Measurements from ENCODE around the gene AKAP17A.

- TF ChIP-seq CTCF (IDR thresholded peaks at IDR 0.05) (no peak), ZFX (IDR thresholded peaks at IDR 0.05; ENCODE audit: borderline replicate concordance) (no peak)
Measured at GRCh38 chrX:1591863-1592469, 562 bp downstream of the AKAP17A start.

Data from 22Rv1 (cell line).